Neural progenitor cell (in vitro differentiated cells): ENCODE measurements around the gene RAET1G. TPM values are rescaled to one million over a fixed set of nuclear protein-coding genes. Genes with fewer than 3 reads are reported as not detected.

ENCODE experiments used
- DNase-seq: peaks from one replicate; pipeline ENCODE4 v3.0.0-alpha.2; 2016; ENCODE audit warnings: low spot score
- H2AFZ ChIP-seq: fragments of 200-600 bp; sonication (generic); replicated peaks from 2 replicates; pipeline ENCODE4 v1.6.1; 2016; ENCODE audit warnings: antibody characterized with exemption
- H3F3A ChIP-seq: fragments of 200-600 bp; sonication (generic); 2 replicates; pipeline ENCODE4 v1.6.1; 2016; ENCODE audit warnings: antibody characterized with exemption, low read depth
- H3K27ac ChIP-seq: fragments of 200-600 bp; sonication (generic); 2 replicates; pipeline ENCODE4 v1.5.1; 2016; ENCODE audit warnings: mild to moderate bottlenecking
- H3K27me3 ChIP-seq: fragments of 200-600 bp; sonication (generic); 2 replicates; pipeline ENCODE4 v1.6.1; 2016; ENCODE audit warnings: mild to moderate bottlenecking, moderate library complexity
- H3K36me3 ChIP-seq: fragments of 200-600 bp; sonication (generic); 2 replicates; pipeline ENCODE4 v1.5.1; 2016
- H3K4me1 ChIP-seq: fragments of 200-600 bp; sonication (generic); 2 replicates; pipeline ENCODE4 v1.6.1; 2016; ENCODE audit warnings: mixed run types
- H3K4me2 ChIP-seq: fragments of 200-600 bp; sonication (generic); 2 replicates; pipeline ENCODE4 v1.6.1; 2016
- H3K4me3 ChIP-seq: fragments of 200-600 bp; sonication (generic); 2 replicates; pipeline ENCODE4 v1.5.1; 2016
- H3K79me2 ChIP-seq: fragments of 200-600 bp; sonication (generic); 2 replicates; pipeline ENCODE4 v1.6.1; 2016; ENCODE audit warnings: low read depth
- H3K9ac ChIP-seq: fragments of 200-600 bp; sonication (generic); 2 replicates; pipeline ENCODE4 v1.6.1; 2016
- H3K9me3 ChIP-seq: fragments of 200-600 bp; sonication (generic); 2 replicates; pipeline ENCODE4 v1.5.1; 2016; ENCODE audit warnings: low read depth
- H4K20me1 ChIP-seq: fragments of 200-600 bp; sonication (generic); 2 replicates; pipeline ENCODE4 v1.6.1; 2016; ENCODE audit warnings: low read depth
- H3K27ac Mint-ChIP-seq: 3 replicates; pipeline ENCODE4 v1.8.0; 2021; ENCODE audit warnings: mixed read lengths
- H3K27me3 Mint-ChIP-seq: 2 replicates; pipeline ENCODE4 v1.8.0; 2022; ENCODE audit warnings: low read depth, mild to moderate bottlenecking, inconsistent platforms, moderate library complexity, mixed read lengths; ENCODE audit not compliant: insufficient read depth
- H3K36me3 Mint-ChIP-seq: 3 replicates; pipeline ENCODE4 v1.8.0; 2021; ENCODE audit warnings: mixed read lengths
- H3K4me1 Mint-ChIP-seq: 3 replicates; pipeline ENCODE4 v1.8.0; 2021; ENCODE audit warnings: mixed read lengths
- H3K4me3 Mint-ChIP-seq: 3 replicates; pipeline ENCODE4 v1.8.0; 2021; ENCODE audit warnings: mild to moderate bottlenecking, moderate library complexity, mixed read lengths
- H3K9me3 Mint-ChIP-seq: 3 replicates; pipeline ENCODE4 v1.8.0; 2020; ENCODE audit warnings: mixed read lengths
- EZH2 ChIP-seq: fragments of 200-600 bp; sonication (generic); IDR thresholded peaks from 2 replicates; pipeline ENCODE4 v1.6.1; 2017; ENCODE audit warnings: antibody characterized with exemption, mild to moderate bottlenecking, moderate library complexity
- EZH2phosphoT487 ChIP-seq: fragments of 200-600 bp; sonication (generic); IDR thresholded peaks from 2 replicates; pipeline ENCODE4 v1.6.1; 2017; ENCODE audit warnings: antibody characterized with exemption
- total RNA-seq: library from RNA; depleted of rRNA; stranded (reverse); fragments of >200 nt; gene quantifications from 2 replicates; pipeline ENCODE4 v1.2.3, GENCODE V29; 2015; ENCODE audit warnings: low replicate concordance
- TF ChIP-seq, protein P1 (sequence below): fragments of 200-600 bp; sonication (generic); IDR thresholded peaks from 2 replicates; pipeline ENCODE4 v1.5.1; 2017; ENCODE audit warnings: antibody characterized with exemption, mild to moderate bottlenecking

Gene RAET1G
- total RNA-seq, 1 donor from 2014 or later = not detected

DNA sequence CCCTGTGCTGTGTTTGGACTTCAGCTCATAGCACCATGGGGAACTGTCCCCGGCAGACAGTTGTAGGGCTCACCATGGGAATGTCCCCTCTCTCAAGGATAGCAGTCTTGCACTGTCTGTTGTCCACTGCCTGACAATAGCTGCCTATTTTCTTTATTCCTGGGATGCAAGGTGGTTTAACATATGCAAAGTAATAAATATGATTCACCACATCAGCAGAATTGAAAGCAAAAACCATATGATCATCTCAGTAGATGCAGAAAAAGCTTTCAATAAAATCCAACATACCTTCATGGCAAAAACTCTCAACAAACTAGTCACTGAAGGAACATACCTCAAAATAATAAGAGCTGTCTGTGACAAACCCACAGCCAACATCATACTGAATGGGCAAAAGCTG, 45.3 kb downstream of the RAET1G start:
- Histone ChIP-seq H3K4me3 (no peak overlapping the region), H3K4me1 (no peaks in the 10 kb centered on the region), H3K4me2 (no peak overlapping the region), H2AFZ (no peak overlapping the region), H3K27ac (no peak overlapping the region), H3K9me3 (peaks cover 3% of the 10 kb centered on the region), H3K27me3 (peaks cover 25% of the 10 kb centered on the region), H3K36me3 (no peaks in the 10 kb centered on the region), H3K79me2 (no peaks in the 10 kb centered on the region), H4K20me1 (no peaks in the 10 kb centered on the region), H3K9ac (no peak overlapping the region), H3F3A (no peaks in the 10 kb centered on the region)
- no peak overlapping the region for H3K4me3 Mint-ChIP-seq
- no peak for DNase-seq
- no peaks in the 10 kb centered on the region for H3K4me1 Mint-ChIP-seq
- no peaks in the 10 kb centered on the region for H3K36me3 Mint-ChIP-seq
- TF ChIP-seq EZH2phosphoT487 (no peak), EZH2 (no peak)
- TF ChIP-seq, protein P1, sequence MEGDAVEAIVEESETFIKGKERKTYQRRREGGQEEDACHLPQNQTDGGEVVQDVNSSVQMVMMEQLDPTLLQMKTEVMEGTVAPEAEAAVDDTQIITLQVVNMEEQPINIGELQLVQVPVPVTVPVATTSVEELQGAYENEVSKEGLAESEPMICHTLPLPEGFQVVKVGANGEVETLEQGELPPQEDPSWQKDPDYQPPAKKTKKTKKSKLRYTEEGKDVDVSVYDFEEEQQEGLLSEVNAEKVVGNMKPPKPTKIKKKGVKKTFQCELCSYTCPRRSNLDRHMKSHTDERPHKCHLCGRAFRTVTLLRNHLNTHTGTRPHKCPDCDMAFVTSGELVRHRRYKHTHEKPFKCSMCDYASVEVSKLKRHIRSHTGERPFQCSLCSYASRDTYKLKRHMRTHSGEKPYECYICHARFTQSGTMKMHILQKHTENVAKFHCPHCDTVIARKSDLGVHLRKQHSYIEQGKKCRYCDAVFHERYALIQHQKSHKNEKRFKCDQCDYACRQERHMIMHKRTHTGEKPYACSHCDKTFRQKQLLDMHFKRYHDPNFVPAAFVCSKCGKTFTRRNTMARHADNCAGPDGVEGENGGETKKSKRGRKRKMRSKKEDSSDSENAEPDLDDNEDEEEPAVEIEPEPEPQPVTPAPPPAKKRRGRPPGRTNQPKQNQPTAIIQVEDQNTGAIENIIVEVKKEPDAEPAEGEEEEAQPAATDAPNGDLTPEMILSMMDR = no peak
- peaks cover 3% of the 10 kb centered on the region for H3K9me3 Mint-ChIP-seq
- no peak overlapping the region for H3K27ac Mint-ChIP-seq
- peaks cover 10% of the 10 kb centered on the region for H3K27me3 Mint-ChIP-seq

DNA sequence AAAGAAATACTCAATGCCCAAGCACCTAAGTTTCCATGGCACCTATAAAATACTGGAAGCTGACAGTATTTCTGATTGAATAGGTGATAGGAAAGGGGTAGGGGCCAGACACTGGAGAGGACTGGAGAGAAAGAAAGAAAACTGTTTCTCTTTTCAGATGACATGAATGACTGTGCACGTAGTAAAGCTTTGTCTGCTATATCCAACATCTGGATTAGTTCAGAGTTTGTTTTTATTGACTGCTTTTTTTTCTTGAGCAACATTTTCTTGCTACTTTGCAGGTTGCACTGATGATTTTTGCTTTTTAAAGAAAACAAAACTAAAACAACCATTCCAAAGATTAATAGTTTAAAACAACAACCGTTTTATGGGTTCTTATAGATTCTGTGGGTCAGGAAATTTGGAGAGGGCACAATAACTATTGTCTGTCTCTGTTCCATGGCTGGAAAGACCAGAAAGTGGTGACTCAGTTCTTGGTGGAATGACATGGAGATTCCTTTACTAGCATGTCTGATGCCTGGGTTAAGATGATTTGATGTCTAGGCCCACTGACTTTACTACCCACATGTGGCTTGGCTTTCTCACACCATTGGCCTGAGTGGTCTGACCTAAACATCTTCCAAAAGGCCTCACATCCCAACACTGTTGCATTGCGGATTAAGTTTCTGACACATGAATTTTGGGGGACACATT, 46.5 kb downstream of the RAET1G start:
- DNase-seq = no peak
- peaks cover 11% of the 10 kb centered on the region for H3K9me3 Mint-ChIP-seq
- H3K4me1 Mint-ChIP-seq = no peaks in the 10 kb centered on the region
- Histone ChIP-seq H3K9ac (no peak overlapping the region), H3K79me2 (no peaks in the 10 kb centered on the region), H4K20me1 (no peaks in the 10 kb centered on the region), H2AFZ (no peak overlapping the region), H3K9me3 (peaks cover 3% of the 10 kb centered on the region), H3K4me2 (no peak overlapping the region), H3K27me3 (peaks cover 24% of the 10 kb centered on the region), H3F3A (no peaks in the 10 kb centered on the region), H3K27ac (no peak overlapping the region), H3K4me3 (no peak overlapping the region), H3K4me1 (no peaks in the 10 kb centered on the region), H3K36me3 (no peaks in the 10 kb centered on the region)
- peaks cover 8% of the 10 kb centered on the region for H3K27me3 Mint-ChIP-seq
- TF ChIP-seq EZH2phosphoT487 (no peak), EZH2 (no peak)
- TF ChIP-seq, protein P1 = no peak
- H3K4me3 Mint-ChIP-seq = no peak overlapping the region
- H3K36me3 Mint-ChIP-seq = no peaks in the 10 kb centered on the region
- H3K27ac Mint-ChIP-seq = no peak overlapping the region

DNA sequence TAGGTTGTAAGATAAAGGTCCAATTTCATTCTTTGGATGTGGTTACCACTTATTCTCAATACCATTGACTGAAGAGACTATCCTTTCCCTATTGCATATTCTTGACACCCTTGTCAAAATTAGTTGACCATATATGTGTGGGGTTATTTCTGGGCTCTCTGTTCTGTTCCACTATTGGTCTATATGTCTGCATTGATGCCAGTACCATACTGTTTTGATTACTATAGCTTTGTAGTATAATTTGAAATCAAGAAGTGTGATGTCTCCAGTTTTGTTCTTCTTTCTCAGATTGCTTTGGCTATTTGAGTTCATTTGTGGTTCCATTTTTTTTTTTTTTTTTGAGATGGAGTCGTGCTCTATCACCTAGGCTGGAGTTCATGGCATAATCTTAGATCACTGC, 50.7 kb downstream of the RAET1G start:
- H3K27me3 ChIP-seq = peaks cover 5% of the 10 kb centered on the region
- DNase-seq = no peak
- H2AFZ ChIP-seq = no peak overlapping the region
- Mint-ChIP-seq H3K27me3 (peaks cover 5% of the 10 kb centered on the region), H3K36me3 (no peaks in the 10 kb centered on the region), H3K4me1 (no peaks in the 10 kb centered on the region), H3K27ac (no peak overlapping the region), H3K4me3 (no peak overlapping the region), H3K9me3 (peaks cover 11% of the 10 kb centered on the region)
- TF ChIP-seq, protein P1 = no peak
- TF ChIP-seq EZH2phosphoT487 = no peak
- no peak for TF ChIP-seq EZH2
- no peaks in the 10 kb centered on the region for H3K36me3 ChIP-seq
- no peak overlapping the region for H3K9ac ChIP-seq
- H3K27ac ChIP-seq = no peak overlapping the region
- H3F3A ChIP-seq = no peaks in the 10 kb centered on the region
- no peaks in the 10 kb centered on the region for H3K79me2 ChIP-seq
- peaks cover 3% of the 10 kb centered on the region for H3K9me3 ChIP-seq
- no peak overlapping the region for H3K4me2 ChIP-seq
- H3K4me3 ChIP-seq = no peak overlapping the region
- H4K20me1 ChIP-seq = no peaks in the 10 kb centered on the region
- H3K4me1 ChIP-seq = no peaks in the 10 kb centered on the region
